Sigmoid colon (tissue), 7 donors: Measurements from ENCODE around the gene SOCS7. TPM values are rescaled to one million over a fixed set of nuclear protein-coding genes. Genes with fewer than 3 reads are reported as not detected.

ENCODE experiments used
- DNase-seq: peaks from one replicate; pipeline ENCODE4 v3.0.0-alpha.2; 2019
- H3K27ac ChIP-seq, 4 donors: fragments of 200-600 bp; sonication (generic); one replicate each; pipeline ENCODE4 v1.5.1; 2016 to 2019; ENCODE audit warnings: mild to moderate bottlenecking in 1 of 4
- H3K27me3 ChIP-seq, 3 donors: fragments of 200-600 bp; sonication (generic); one replicate each; pipeline ENCODE4 v1.5.1; 2019; ENCODE audit warnings: mild to moderate bottlenecking in 1 of 3
- H3K36me3 ChIP-seq, 4 donors: fragments of 200-600 bp; sonication (generic); one replicate each; pipeline ENCODE4 v1.5.1; 2016 to 2019
- H3K4me1 ChIP-seq, 4 donors: fragments of 200-600 bp; sonication (generic); one replicate each; pipeline ENCODE4 v1.5.1; 2017 to 2019
- H3K4me3 ChIP-seq, 4 donors: fragments of 200-600 bp; sonication (generic); one replicate each; pipeline ENCODE4 v1.5.1; 2017 to 2019; ENCODE audit warnings: mild to moderate bottlenecking in 2 of 4, moderate library complexity in 1 of 4
- H3K9me3 ChIP-seq, 4 donors: fragments of 200-600 bp in 3 of 4; sonication (generic) in 3 of 4; one replicate each; pipeline versions ENCODE4 v1.5.1 to v1.6.1; 2013 to 2019
- CTCF ChIP-seq, 4 experiments: fragments of 450-650 bp in 3 of 4; fragments of 200-600 bp in 1 of 4; IDR thresholded peaks; one replicate each; pipeline ENCODE4 v1.5.1; 2016 to 2019; ENCODE audit warnings: antibody characterized with exemption in 4 of 4, mild to moderate bottlenecking in 3 of 4, moderate library complexity in 2 of 4
- EP300 ChIP-seq, 4 donors: sonication (generic); formaldehyde crosslinking; IDR thresholded peaks; one replicate each; pipeline ENCODE4 v1.6.1; 2017; ENCODE audit warnings: antibody characterized with exemption in 4 of 4
- POLR2A ChIP-seq, 2 donors: fragments of 450-650 bp; IDR thresholded peaks; one replicate each; pipeline ENCODE4 v1.6.1; 2016; ENCODE audit warnings: antibody characterized with exemption in 2 of 2, mild to moderate bottlenecking in 2 of 2, moderate library complexity in 2 of 2
- POLR2AphosphoS5 ChIP-seq, 4 donors: sonication (generic); formaldehyde crosslinking; IDR thresholded peaks; one replicate each; pipeline ENCODE4 v1.6.1; 2017; ENCODE audit warnings: antibody characterized with exemption in 4 of 4
- WGBS, 2 donors: extraction: QIAGEN DNeasy Blood & Tissue Kit; methylation state at CpG; one replicate each; pipeline ENCODE4 v1.1.7; 2013; 5-methylcytosine and 5-hydroxymethylcytosine counted together
- intact Hi-C: fragments of 100-400 bp; cut with DNase I; formaldehyde crosslinking; loops from one replicate; pipeline ENCODE4 v1.15.1; 2023
- polyA plus RNA-seq, 3 donors: library from polyadenylated mRNA; stranded (reverse); fragments of 200-250 nt; gene quantifications; one replicate each; pipeline ENCODE4 v1.2.3, GENCODE V29; 2013
- total RNA-seq, 4 donors: library from RNA; depleted of rRNA; stranded (reverse); fragments of >200 nt; gene quantifications; one replicate each; pipeline ENCODE4 v1.1.0, GENCODE V29; 2016
- donor health status: healthy with polysubstance abuse.
- donor health status: Bipolar disorder and iron deficiency.
- donor health status: healthy.

SOCS7 gene
- total and polyA plus RNA-seq, 7 donors: 1.2 to 20.2 (median 13.9) TPM

- H3K27ac ChIP-seq: peak overlapping the region in 3 of 4 donors; percentile 74 to 92 (median 79)
- TF ChIP-seq CTCF (IDR thresholded peaks at IDR 0.05) (no peak), EP300 (IDR thresholded peaks at IDR 0.05) (no peak), POLR2A (IDR thresholded peaks at IDR 0.05) (no peak), POLR2AphosphoS5 (IDR thresholded peaks at IDR 0.05) (no peak)
- intact Hi-C loops: no loop called here
- no peak for DNase-seq
- H3K4me3 ChIP-seq: no peak overlapping the region
- H3K4me1 ChIP-seq: peaks cover 0 to 67% (median 59%) of the 10 kb centered on the region in 4 donors
- no peaks in the 10 kb centered on the region for H3K27me3 ChIP-seq
- no peaks in the 10 kb centered on the region for H3K9me3 ChIP-seq
- WGBS, 2 donors: 81 to 84% methylated on average over 15 of the region's 15 CpGs
- no peaks in the 10 kb centered on the region for H3K36me3 ChIP-seq
Measured at GRCh38 chr17:38449364-38449763, 97.7 kb downstream of the SOCS7 start.

- Histone ChIP-seq H3K27ac (peak overlapping the region; percentile 74 to 92 (median 80)), H3K36me3 (no peaks in the 10 kb centered on the region), H3K9me3 (no peaks in the 10 kb centered on the region), H3K4me1 (peaks cover 0 to 77% (median 67%) of the 10 kb centered on the region in 4 donors), H3K27me3 (no peaks in the 10 kb centered on the region), H3K4me3 (no peak overlapping the region)
- DNase-seq: no peak
- WGBS, 2 donors: 80 to 84% methylated on average over 6 of the region's 6 CpGs
- intact Hi-C loops: no loop called here
- no peak for TF ChIP-seq CTCF (IDR thresholded peaks at IDR 0.05)
- TF ChIP-seq POLR2A (IDR thresholded peaks at IDR 0.05): no peak
- no peak for TF ChIP-seq POLR2AphosphoS5 (IDR thresholded peaks at IDR 0.05)
- no peak for TF ChIP-seq EP300 (IDR thresholded peaks at IDR 0.05)
Measured at GRCh38 chr17:38450557-38451029, 98.9 kb downstream of the SOCS7 start.

- WGBS, 2 donors: 70 to 83% methylated on average over 10 of the region's 10 CpGs
- H3K27me3 ChIP-seq: no peaks in the 10 kb centered on the region
- no peak for DNase-seq
- TF ChIP-seq POLR2AphosphoS5 (IDR thresholded peaks at IDR 0.05) (peak in 1 of 4 donors; percentile 24), CTCF (IDR thresholded peaks at IDR 0.05) (no peak)
- intact Hi-C loops: no loop called here
- H3K4me1 ChIP-seq: peaks cover 0 to 84% (median 73%) of the 10 kb centered on the region in 4 donors
- peak overlapping the region; percentile 74 to 92 (median 80) for H3K27ac ChIP-seq
- H3K9me3 ChIP-seq: no peaks in the 10 kb centered on the region
- peak overlapping the region in 2 of 4 donors; percentile 4 to 7 for H3K4me3 ChIP-seq
- no peaks in the 10 kb centered on the region for H3K36me3 ChIP-seq
Measured at GRCh38 chr17:38451030-38451839, 99.6 kb downstream of the SOCS7 start.

GRCh38 chr17:38451840-38452529, 100.3 kb downstream of the SOCS7 start:
- WGBS, 2 donors: 48 to 74% methylated on average over 18 of the region's 18 CpGs
- Histone ChIP-seq H3K36me3 (no peaks in the 10 kb centered on the region), H3K4me1 (peaks cover 0 to 91% (median 78%) of the 10 kb centered on the region in 4 donors), H3K27me3 (no peaks in the 10 kb centered on the region), H3K9me3 (no peaks in the 10 kb centered on the region), H3K4me3 (peak overlapping the region in 2 of 4 donors; percentile 4 to 7), H3K27ac (peak overlapping the region; percentile 74 to 92 (median 80))
- TF ChIP-seq POLR2A (IDR thresholded peaks at IDR 0.05): no peak
- no peak for TF ChIP-seq CTCF (IDR thresholded peaks at IDR 0.05)
- no peak for TF ChIP-seq EP300 (IDR thresholded peaks at IDR 0.05)
- peak in 1 of 4 donors; percentile 11 for TF ChIP-seq POLR2AphosphoS5 (IDR thresholded peaks at IDR 0.05)
- DNase-seq: no peak
- intact Hi-C loops: no loop called here
